HUES64 (cell line): ENCODE measurements around the gene JAML.
"Not testable (repeated sequence)": the region's sequence is repeated elsewhere in the genome, so short reads cannot be mapped to it uniquely, and the experiment has no call there.

Experiments
- H3K27ac ChIP-seq: 2 replicates; pipeline ENCODE4 v1.7.0; 2013; ENCODE audit warnings: low read depth, low read length, inconsistent platforms
- H3K27me3 ChIP-seq: 2 replicates; pipeline ENCODE4 v1.6.1; 2013; ENCODE audit warnings: mild to moderate bottlenecking, low read length; ENCODE audit not compliant: insufficient read depth
- H3K36me3 ChIP-seq: 2 replicates; pipeline ENCODE4 v1.6.1; 2013; ENCODE audit warnings: mild to moderate bottlenecking, low read length; ENCODE audit not compliant: insufficient read depth
- H3K4me1 ChIP-seq: 2 replicates; pipeline ENCODE4 v1.6.1; 2013; ENCODE audit warnings: mild to moderate bottlenecking, low read length, moderate library complexity; ENCODE audit not compliant: insufficient read depth
- H3K4me3 ChIP-seq: 2 replicates; pipeline ENCODE4 v1.5.1; 2013; ENCODE audit warnings: mild to moderate bottlenecking, low read length, moderate library complexity
- H3K9ac ChIP-seq: 2 replicates; pipeline ENCODE4 v1.6.1; 2013; ENCODE audit warnings: mild to moderate bottlenecking, low read depth, low read length
- H3K9me3 ChIP-seq: 2 replicates; pipeline ENCODE4 v1.6.1; 2013; ENCODE audit warnings: low read depth, low read length; ENCODE audit not compliant: insufficient read depth
- WGBS: fragments of 150-250, 120-280 bp; methylation state at CpG from one replicate; pipeline ENCODE4 v1.1.7; 2013; ENCODE audit warnings: missing lambda C conversion rate; 5-methylcytosine and 5-hydroxymethylcytosine counted together

The JAML gene

GRCh38 chr11:118205606-118206378 is 19.0 kb downstream of the JAML start:
- Histone ChIP-seq H3K27ac (no peak overlapping the region), H3K36me3 (no peaks in the 10 kb centered on the region), H3K4me1 (peaks cover 13% of the 10 kb centered on the region), H3K27me3 (peaks cover 5% of the 10 kb centered on the region; the same call in 1 of the 2 replicates), H3K9me3 (no peaks in the 10 kb centered on the region), H3K9ac (no peak overlapping the region), H3K4me3 (no peak overlapping the region)
- WGBS = 91% methylated on average over 9 of the region's 9 CpGs

- WGBS = 92% methylated on average over 7 of the region's 7 CpGs
- Histone ChIP-seq H3K9me3 (no peaks in the 10 kb centered on the region), H3K9ac (no peak overlapping the region), H3K27me3 (peaks cover 5% of the 10 kb centered on the region; the same call in 1 of the 2 replicates), H3K27ac (no peak overlapping the region), H3K4me3 (no peak overlapping the region), H3K4me1 (peaks cover 12% of the 10 kb centered on the region), H3K36me3 (no peaks in the 10 kb centered on the region)
Measured at GRCh38 chr11:118202599-118203422, 22.0 kb downstream of the JAML start.

GRCh38 chr11:118201966-118202365 is 22.8 kb downstream of the JAML start:
- no peak overlapping the region for H3K27ac ChIP-seq
- H3K27me3 ChIP-seq = peaks cover 5% of the 10 kb centered on the region; the same call in 1 of the 2 replicates
- WGBS = 90% methylated on average over 2 of the region's 2 CpGs
- H3K4me1 ChIP-seq = peaks cover 15% of the 10 kb centered on the region
- no peak overlapping the region for H3K9ac ChIP-seq
- H3K36me3 ChIP-seq = no peaks in the 10 kb centered on the region
- H3K9me3 ChIP-seq = no peaks in the 10 kb centered on the region
- no peak overlapping the region for H3K4me3 ChIP-seq

- Histone ChIP-seq H3K27me3 (peaks cover 5% of the 10 kb centered on the region; the same call in 1 of the 2 replicates), H3K27ac (no peak overlapping the region), H3K4me3 (no peak overlapping the region), H3K36me3 (no peaks in the 10 kb centered on the region), H3K9ac (no peak overlapping the region), H3K4me1 (peaks cover 19% of the 10 kb centered on the region), H3K9me3 (no peaks in the 10 kb centered on the region)
- WGBS = 92% methylated on average over 9 of the region's 9 CpGs
Measured at GRCh38 chr11:118200901-118201680, 23.7 kb downstream of the JAML start.

GRCh38 chr11:118200497-118200896 is 24.3 kb downstream of the JAML start:
- Histone ChIP-seq H3K4me1 (peaks cover 19% of the 10 kb centered on the region), H3K9me3 (no peaks in the 10 kb centered on the region), H3K36me3 (no peaks in the 10 kb centered on the region), H3K27me3 (peaks cover 5% of the 10 kb centered on the region; the same call in 1 of the 2 replicates), H3K9ac (no peak overlapping the region), H3K4me3 (no peak overlapping the region), H3K27ac (no peak overlapping the region)
- 90% methylated on average over 4 of the region's 5 CpGs for WGBS

- peaks cover 5% of the 10 kb centered on the region; the same call in 1 of the 2 replicates for H3K27me3 ChIP-seq
- H3K9me3 ChIP-seq = no peaks in the 10 kb centered on the region
- H3K9ac ChIP-seq = no peak overlapping the region
- H3K4me1 ChIP-seq = peaks cover 26% of the 10 kb centered on the region
- no peak overlapping the region for H3K4me3 ChIP-seq
- 91% methylated on average over 6 of the region's 6 CpGs for WGBS
- no peak overlapping the region for H3K27ac ChIP-seq
- no peaks in the 10 kb centered on the region for H3K36me3 ChIP-seq
Measured at GRCh38 chr11:118199135-118199534, 25.7 kb downstream of the JAML start.

- H3K27ac ChIP-seq = no peak overlapping the region
- H3K4me1 ChIP-seq = peaks cover 26% of the 10 kb centered on the region
- H3K4me3 ChIP-seq = no peak overlapping the region
- no peak overlapping the region for H3K9ac ChIP-seq
- no peaks in the 10 kb centered on the region for H3K36me3 ChIP-seq
- peaks cover 5% of the 10 kb centered on the region; the same call in 1 of the 2 replicates for H3K27me3 ChIP-seq
- H3K9me3 ChIP-seq = no peaks in the 10 kb centered on the region
- 4% methylated on average over 8 of the region's 9 CpGs for WGBS
Measured at GRCh38 chr11:118198370-118198769, 26.4 kb downstream of the JAML start.

- no peak overlapping the region for H3K9ac ChIP-seq
- H3K4me1 ChIP-seq = peaks cover 26% of the 10 kb centered on the region
- H3K27ac ChIP-seq = no peak overlapping the region
- 73% methylated on average over 10 of the region's 10 CpGs for WGBS
- no peaks in the 10 kb centered on the region for H3K36me3 ChIP-seq
- H3K27me3 ChIP-seq = no peaks in the 10 kb centered on the region
- H3K4me3 ChIP-seq = no peak overlapping the region
- H3K9me3 ChIP-seq = no peaks in the 10 kb centered on the region
Measured at GRCh38 chr11:118194835-118195627, 29.8 kb downstream of the JAML start.

GRCh38 chr11:118193910-118194566 is 30.8 kb downstream of the JAML start:
- WGBS = 85% methylated on average over 5 of the region's 6 CpGs
- Histone ChIP-seq H3K36me3 (no peaks in the 10 kb centered on the region), H3K4me3 (no peak overlapping the region), H3K27me3 (no peaks in the 10 kb centered on the region), H3K9me3 (no peaks in the 10 kb centered on the region), H3K4me1 (peaks cover 26% of the 10 kb centered on the region), H3K9ac (no peak overlapping the region), H3K27ac (no peak overlapping the region)

- H3K36me3 ChIP-seq, H3K4me3 ChIP-seq, H3K27ac ChIP-seq, H3K9ac ChIP-seq, H3K27me3 ChIP-seq, H3K9me3 ChIP-seq: not testable (repeated sequence)
- 98% methylated on average over 5 of the region's 5 CpGs for whole genome bisulfite sequencing
- peaks cover 17% of the 10 kb centered on the region for H3K4me1 ChIP-seq
Measured at GRCh38 chr11:118192817-118193216, 32.0 kb downstream of the JAML start.
